ENCODE data around the gene ETNK2.

DNA sequence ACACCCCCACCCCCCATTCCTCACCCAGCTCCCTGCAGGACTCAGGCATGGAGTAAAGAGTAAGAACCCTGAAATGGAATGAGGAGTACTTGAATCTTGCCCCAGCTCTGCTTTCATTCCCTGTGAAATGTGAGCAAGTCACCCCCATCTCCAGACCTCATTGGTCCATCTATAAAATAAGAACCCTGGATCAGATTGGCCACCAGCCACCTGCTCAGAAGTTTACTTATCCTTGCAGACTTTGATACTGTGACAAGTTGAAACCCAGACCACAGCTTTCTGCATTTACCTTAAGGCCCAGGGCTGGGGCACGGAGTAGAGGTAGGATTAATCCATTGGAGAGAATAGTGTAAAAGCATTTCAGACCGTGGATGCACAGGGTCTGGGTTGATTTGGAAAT is 42.2 kb upstream of the ETNK2 start:
- TF ChIP-seq, protein P1, sequence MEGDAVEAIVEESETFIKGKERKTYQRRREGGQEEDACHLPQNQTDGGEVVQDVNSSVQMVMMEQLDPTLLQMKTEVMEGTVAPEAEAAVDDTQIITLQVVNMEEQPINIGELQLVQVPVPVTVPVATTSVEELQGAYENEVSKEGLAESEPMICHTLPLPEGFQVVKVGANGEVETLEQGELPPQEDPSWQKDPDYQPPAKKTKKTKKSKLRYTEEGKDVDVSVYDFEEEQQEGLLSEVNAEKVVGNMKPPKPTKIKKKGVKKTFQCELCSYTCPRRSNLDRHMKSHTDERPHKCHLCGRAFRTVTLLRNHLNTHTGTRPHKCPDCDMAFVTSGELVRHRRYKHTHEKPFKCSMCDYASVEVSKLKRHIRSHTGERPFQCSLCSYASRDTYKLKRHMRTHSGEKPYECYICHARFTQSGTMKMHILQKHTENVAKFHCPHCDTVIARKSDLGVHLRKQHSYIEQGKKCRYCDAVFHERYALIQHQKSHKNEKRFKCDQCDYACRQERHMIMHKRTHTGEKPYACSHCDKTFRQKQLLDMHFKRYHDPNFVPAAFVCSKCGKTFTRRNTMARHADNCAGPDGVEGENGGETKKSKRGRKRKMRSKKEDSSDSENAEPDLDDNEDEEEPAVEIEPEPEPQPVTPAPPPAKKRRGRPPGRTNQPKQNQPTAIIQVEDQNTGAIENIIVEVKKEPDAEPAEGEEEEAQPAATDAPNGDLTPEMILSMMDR (IDR thresholded peaks at IDR 0.05) = no peak
- TF ChIP-seq POLR2AphosphoS5 (IDR thresholded peaks at IDR 0.05) = no peak
- no peak for TF ChIP-seq EP300 (IDR thresholded peaks at IDR 0.05)

Measured in sigmoid colon (tissue), 4 donors.